Uterus (tissue), 4 donors: ENCODE measurements around the gene ARX. TPM values are rescaled to one million over a fixed set of nuclear protein-coding genes. Genes with fewer than 3 reads are reported as not detected.

Experiments used
- DNase-seq, 2 donors: peaks; one replicate each; pipeline ENCODE4 v3.0.0-alpha.2; 2019 to 2020
- H3K27ac ChIP-seq, 2 donors: fragments of 200-600 bp; sonication (generic); 1 replicate in 1 of 2; 2 replicates in 1 of 2; pipeline ENCODE4 v1.5.1; 2016 to 2018
- H3K27me3 ChIP-seq, 2 donors: fragments of 200-600 bp; sonication (generic); one replicate each; pipeline ENCODE4 v1.5.1; 2018 to 2019; ENCODE audit warnings: control low read depth in 1 of 2
- H3K36me3 ChIP-seq, 2 donors: fragments of 200-600 bp; sonication (generic); one replicate each; pipeline ENCODE4 v1.5.1; 2019; ENCODE audit warnings: control low read depth in 1 of 2
- H3K4me1 ChIP-seq, 2 donors: fragments of 200-600 bp; sonication (generic); one replicate each; pipeline ENCODE4 v1.5.1; 2018 to 2019; ENCODE audit warnings: control low read depth in 1 of 2
- H3K4me3 ChIP-seq, 2 donors: fragments of 200-600 bp; sonication (generic); 1 replicate in 1 of 2; 2 replicates in 1 of 2; pipeline ENCODE4 v1.5.1; 2018 to 2019; ENCODE audit warnings: mild to moderate bottlenecking in 1 of 2
- H3K9me3 ChIP-seq, 2 donors: fragments of 200-600 bp; sonication (generic); one replicate each; pipeline ENCODE4 v1.5.1; 2019; ENCODE audit warnings: control low read depth in 1 of 2
- POLR2A ChIP-seq, 2 donors: fragments of 450-650 bp; IDR thresholded peaks; one replicate each; pipeline ENCODE4 v1.6.1; 2016; ENCODE audit warnings: antibody characterized with exemption in 2 of 2, mild to moderate bottlenecking in 1 of 2, moderate library complexity in 1 of 2
- intact Hi-C: fragments of 100-400 bp; cut with DNase I; formaldehyde crosslinking; loops from one replicate; pipeline ENCODE4 v1.15.1; 2023; ENCODE audit warnings: low total_unique reads
- total RNA-seq, 4 donors: library from RNA; depleted of rRNA in 3 of 4; stranded (reverse); fragments of >200 nt in 3 of 4; gene quantifications; one replicate each; pipeline versions ENCODE4 v1.1.0 to v1.2.4, GENCODE V29; 2014 to 2023
- TF ChIP-seq, protein P1 (sequence below), 4 experiments: fragments of 200-600 bp in 2 of 4; fragments of 450-650 bp in 2 of 4; sonication (generic) in 2 of 4; IDR thresholded peaks; one replicate each; pipeline ENCODE4 v1.5.1; 2016 to 2019; ENCODE audit warnings: antibody characterized with exemption in 4 of 4, mild to moderate bottlenecking in 2 of 4, moderate library complexity in 1 of 4
- donor health status: DM: yes; HTN: yes; CAD: no.

Gene ARX
- total RNA-seq, 4 donors from 2014 or later: 0.49 TPM; not detected in 3

DNA sequence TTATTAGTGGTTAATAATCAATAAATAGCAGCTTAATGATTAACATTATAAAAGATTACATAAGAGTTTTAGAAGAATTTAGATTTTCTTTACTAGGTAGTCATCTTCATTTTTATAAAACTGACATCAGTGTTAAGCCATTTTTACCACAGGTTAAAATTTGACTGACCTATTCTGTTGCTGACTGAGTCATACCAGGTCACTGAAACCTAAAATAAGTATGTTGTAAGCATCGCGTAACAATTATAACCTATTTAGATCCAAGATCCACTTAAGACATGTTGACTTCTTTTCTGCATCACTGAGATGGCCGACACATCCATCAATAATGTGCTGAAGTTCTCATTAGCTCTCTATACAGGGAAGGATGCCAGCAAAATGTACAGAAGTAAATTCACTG lies 36.7 kb downstream of the ARX start:
- Histone ChIP-seq H3K27ac (no peak overlapping the region), H3K4me3 (no peak overlapping the region), H3K27me3 (no peaks in the 10 kb centered on the region), H3K36me3 (no peaks in the 10 kb centered on the region), H3K4me1 (no peaks in the 10 kb centered on the region), H3K9me3 (no peaks in the 10 kb centered on the region)
- no peak for TF ChIP-seq POLR2A (IDR thresholded peaks at IDR 0.05)
- TF ChIP-seq, protein P1, sequence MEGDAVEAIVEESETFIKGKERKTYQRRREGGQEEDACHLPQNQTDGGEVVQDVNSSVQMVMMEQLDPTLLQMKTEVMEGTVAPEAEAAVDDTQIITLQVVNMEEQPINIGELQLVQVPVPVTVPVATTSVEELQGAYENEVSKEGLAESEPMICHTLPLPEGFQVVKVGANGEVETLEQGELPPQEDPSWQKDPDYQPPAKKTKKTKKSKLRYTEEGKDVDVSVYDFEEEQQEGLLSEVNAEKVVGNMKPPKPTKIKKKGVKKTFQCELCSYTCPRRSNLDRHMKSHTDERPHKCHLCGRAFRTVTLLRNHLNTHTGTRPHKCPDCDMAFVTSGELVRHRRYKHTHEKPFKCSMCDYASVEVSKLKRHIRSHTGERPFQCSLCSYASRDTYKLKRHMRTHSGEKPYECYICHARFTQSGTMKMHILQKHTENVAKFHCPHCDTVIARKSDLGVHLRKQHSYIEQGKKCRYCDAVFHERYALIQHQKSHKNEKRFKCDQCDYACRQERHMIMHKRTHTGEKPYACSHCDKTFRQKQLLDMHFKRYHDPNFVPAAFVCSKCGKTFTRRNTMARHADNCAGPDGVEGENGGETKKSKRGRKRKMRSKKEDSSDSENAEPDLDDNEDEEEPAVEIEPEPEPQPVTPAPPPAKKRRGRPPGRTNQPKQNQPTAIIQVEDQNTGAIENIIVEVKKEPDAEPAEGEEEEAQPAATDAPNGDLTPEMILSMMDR (IDR thresholded peaks at IDR 0.05): no peak
- DNase-seq: no peak
- intact Hi-C loops: no loop called here

DNA sequence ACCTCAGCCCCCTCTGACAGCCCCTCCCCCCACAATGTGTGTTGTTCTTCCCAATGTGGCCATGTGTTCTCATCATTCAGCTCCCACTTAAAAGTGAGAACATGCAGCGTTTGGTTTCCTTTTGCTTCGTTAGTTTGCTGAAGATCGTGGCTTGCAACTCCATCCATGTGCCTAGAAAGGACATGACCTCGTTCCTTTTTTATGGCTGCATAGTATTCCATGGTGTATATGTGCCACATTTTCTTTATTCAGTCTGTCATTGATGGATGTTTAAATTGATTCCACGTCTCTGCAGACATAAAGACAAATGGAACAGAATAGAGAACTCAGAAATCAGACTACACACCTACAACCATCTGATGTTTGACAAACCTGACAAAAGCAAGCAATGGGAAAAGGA lies 46.0 kb downstream of the ARX start:
- no peak overlapping the region for H3K4me3 ChIP-seq
- no peak overlapping the region for H3K27ac ChIP-seq
- H3K4me1 ChIP-seq: no peaks in the 10 kb centered on the region
- intact Hi-C loops: no loop called here
- TF ChIP-seq POLR2A (IDR thresholded peaks at IDR 0.05): no peak
- TF ChIP-seq, protein P1 (IDR thresholded peaks at IDR 0.05): no peak
- no peaks in the 10 kb centered on the region for H3K27me3 ChIP-seq
- no peaks in the 10 kb centered on the region for H3K9me3 ChIP-seq
- DNase-seq: no peak
- no peaks in the 10 kb centered on the region for H3K36me3 ChIP-seq

DNA sequence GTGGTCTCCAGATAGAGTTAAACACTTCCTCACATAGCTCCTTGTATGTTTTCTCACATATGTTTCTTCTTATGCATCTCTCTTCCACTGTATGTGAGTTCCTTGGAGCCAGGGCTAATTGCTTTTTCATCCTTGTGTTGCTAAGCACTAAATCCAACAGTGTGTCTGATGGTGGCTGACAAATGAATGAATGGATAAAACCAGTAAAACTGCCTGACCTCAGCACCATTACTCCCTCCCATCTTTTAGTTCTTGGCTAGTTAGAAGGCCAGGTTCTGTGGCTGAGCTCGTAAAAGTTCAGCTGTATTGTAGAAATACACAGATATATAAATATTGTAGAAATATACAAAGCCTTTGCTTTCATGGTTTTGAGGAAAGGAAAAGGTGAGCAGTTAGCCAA lies 50.4 kb downstream of the ARX start:
- H3K27me3 ChIP-seq: no peaks in the 10 kb centered on the region
- intact Hi-C loops: no loop called here
- no peak overlapping the region for H3K4me3 ChIP-seq
- no peaks in the 10 kb centered on the region for H3K36me3 ChIP-seq
- DNase-seq: no peak
- TF ChIP-seq, protein P1 (IDR thresholded peaks at IDR 0.05): no peak
- no peak for TF ChIP-seq POLR2A (IDR thresholded peaks at IDR 0.05)
- no peaks in the 10 kb centered on the region for H3K9me3 ChIP-seq
- no peaks in the 10 kb centered on the region for H3K4me1 ChIP-seq
- no peak overlapping the region for H3K27ac ChIP-seq

DNA sequence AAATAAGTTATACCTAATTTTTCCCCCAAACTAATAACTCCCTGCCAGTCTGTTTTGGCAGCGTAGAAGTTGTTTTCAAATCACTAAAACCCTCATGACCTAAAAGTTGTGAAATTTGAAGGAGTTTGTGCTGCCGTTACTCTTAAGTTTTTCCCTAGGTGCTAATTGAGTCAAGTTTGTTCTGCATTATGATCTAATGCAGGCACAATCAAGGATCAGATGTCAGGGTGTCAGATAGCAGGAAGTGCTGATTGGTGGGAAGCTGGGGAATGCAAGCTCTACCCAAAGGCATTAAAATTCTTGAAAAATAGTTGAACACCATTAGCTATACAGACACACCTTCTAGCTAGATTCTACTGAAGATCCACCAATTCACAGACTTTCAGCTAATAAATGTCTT lies 51.9 kb downstream of the ARX start:
- TF ChIP-seq, protein P1 (IDR thresholded peaks at IDR 0.05): no peak
- no peak for TF ChIP-seq POLR2A (IDR thresholded peaks at IDR 0.05)
- Histone ChIP-seq H3K4me1 (no peaks in the 10 kb centered on the region), H3K4me3 (no peak overlapping the region), H3K9me3 (no peaks in the 10 kb centered on the region), H3K27me3 (no peaks in the 10 kb centered on the region), H3K27ac (no peak overlapping the region), H3K36me3 (no peaks in the 10 kb centered on the region)
- intact Hi-C loops: no loop called here
- no peak for DNase-seq

DNA sequence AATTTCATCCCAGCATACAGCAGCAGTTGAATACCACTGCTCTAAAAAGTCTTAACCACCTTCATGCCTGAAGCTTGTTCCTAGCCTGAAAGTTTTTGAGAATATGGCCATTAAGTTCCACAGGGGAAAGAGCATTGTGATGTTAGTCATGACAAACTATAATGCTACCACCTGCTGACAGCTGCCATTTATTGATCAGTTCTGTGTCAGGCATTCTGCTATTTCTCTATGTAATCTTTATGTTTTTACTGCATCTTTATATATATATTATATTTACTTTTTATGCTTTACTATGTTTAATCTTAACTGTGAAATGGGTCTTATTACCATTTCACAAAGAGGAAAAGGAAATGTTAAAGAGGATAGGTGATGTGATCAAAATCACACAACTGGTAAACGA lies 54.0 kb downstream of the ARX start:
- TF ChIP-seq, protein P1 (IDR thresholded peaks at IDR 0.05): no peak
- TF ChIP-seq POLR2A (IDR thresholded peaks at IDR 0.05): no peak
- Histone ChIP-seq H3K4me1 (no peaks in the 10 kb centered on the region), H3K9me3 (no peaks in the 10 kb centered on the region), H3K4me3 (no peak overlapping the region), H3K27ac (no peak overlapping the region), H3K36me3 (no peaks in the 10 kb centered on the region), H3K27me3 (no peaks in the 10 kb centered on the region)
- DNase-seq: no peak
- intact Hi-C loops: no loop called here
